GM12872 (cell line): ENCODE data around the gene SH3RF3.

Experiments used
- CTCF ChIP-seq: IDR thresholded peaks from 3 replicates; pipeline ENCODE4 v1.5.1; 2011; ENCODE audit warnings: low read depth, mild to moderate bottlenecking, low read length, moderate library complexity; ENCODE audit not compliant: insufficient read depth

SH3RF3 gene

GRCh38 chr2:109134741-109135358 lies 5.8 kb downstream of the SH3RF3 start:
- no peak for TF ChIP-seq CTCF

- TF ChIP-seq CTCF: no peak
Measured at GRCh38 chr2:109135359-109136197, 6.6 kb downstream of the SH3RF3 start.

- no peak for TF ChIP-seq CTCF
Measured at GRCh38 chr2:109136542-109136941, 7.5 kb downstream of the SH3RF3 start.

GRCh38 chr2:109137616-109138015 lies 8.6 kb downstream of the SH3RF3 start:
- TF ChIP-seq CTCF: no peak

GRCh38 chr2:109138449-109138848 lies 9.4 kb downstream of the SH3RF3 start:
- TF ChIP-seq CTCF: no peak

- no peak for TF ChIP-seq CTCF
Measured at GRCh38 chr2:109139002-109139401, 10.0 kb downstream of the SH3RF3 start.

GRCh38 chr2:109139865-109140396 lies 10.9 kb downstream of the SH3RF3 start:
- no peak for TF ChIP-seq CTCF
